Measurements from ENCODE around the gene SLC13A5.

SLC13A5 gene

GRCh38 chr17:6702567-6703215 lies 10.5 kb downstream of the SLC13A5 start:
- no peak overlapping the region for H2BK5ac ChIP-seq (ENCODE audit: low read length)
- H3K23ac ChIP-seq (ENCODE audit: low read length) = no peak overlapping the region
- no peak overlapping the region for H2BK15ac ChIP-seq (replicated peaks; ENCODE audit: low read depth)
- H3K27ac ChIP-seq (ENCODE audit: low read depth, low read length) = no peak overlapping the region
- no peaks in the 10 kb centered on the region for H3K36me3 ChIP-seq (ENCODE audit: control insufficient read depth, insufficient read depth, low read length)
- no peak overlapping the region for H3K4me2 ChIP-seq (ENCODE audit: low read length)
- no peak overlapping the region for H3K9ac ChIP-seq (ENCODE audit: low read length)
- no peak for DNase-seq
- no peak overlapping the region for H4K5ac ChIP-seq (ENCODE audit: low read length)
- WGBS (ENCODE audit: extremely low coverage, insufficient coverage, low lambda C conversion rate) = no CpG with 5 or more reads among the region's 16 CpGs
- H3K4ac ChIP-seq (ENCODE audit: low read depth, low read length) = no peak overlapping the region
- H3K56ac ChIP-seq (ENCODE audit: low read length) = no peak overlapping the region
- H2BK120ac ChIP-seq (ENCODE audit: low read depth, low read length) = no peak overlapping the region
- H3K79me1 ChIP-seq (ENCODE audit: low read length) = no peaks in the 10 kb centered on the region
- H3K4me1 ChIP-seq (ENCODE audit: control insufficient read depth, low read depth, low read length) = no peaks in the 10 kb centered on the region
- no peak overlapping the region for H4K8ac ChIP-seq (ENCODE audit: low read depth, low read length)
- H3K4me3 ChIP-seq (ENCODE audit: low read length) = no peak overlapping the region
- H3K18ac ChIP-seq (ENCODE audit: low read length) = no peak overlapping the region
- no peaks in the 10 kb centered on the region for H3K79me2 ChIP-seq (ENCODE audit: control insufficient read depth, insufficient read depth, low read length)
- no peak overlapping the region for H2AK5ac ChIP-seq (ENCODE audit: low read length)
- no peaks in the 10 kb centered on the region for H3K27me3 ChIP-seq (ENCODE audit: insufficient read depth, low read length, poor library complexity)

- no peak overlapping the region for H3K23ac ChIP-seq (ENCODE audit: low read length)
- no peak overlapping the region for H3K4me2 ChIP-seq (ENCODE audit: low read length)
- no peaks in the 10 kb centered on the region for H3K79me2 ChIP-seq (ENCODE audit: control insufficient read depth, insufficient read depth, low read length)
- H3K36me3 ChIP-seq (ENCODE audit: control insufficient read depth, insufficient read depth, low read length) = no peaks in the 10 kb centered on the region
- H3K9ac ChIP-seq (ENCODE audit: low read length) = no peak overlapping the region
- H2BK5ac ChIP-seq (ENCODE audit: low read length) = no peak overlapping the region
- H4K5ac ChIP-seq (ENCODE audit: low read length) = no peak overlapping the region
- H4K8ac ChIP-seq (ENCODE audit: low read depth, low read length) = no peak overlapping the region
- peak; percentile 75 for DNase-seq
- H3K4me3 ChIP-seq (ENCODE audit: low read length) = no peak overlapping the region
- H2BK120ac ChIP-seq (ENCODE audit: low read depth, low read length) = no peak overlapping the region
- H3K4ac ChIP-seq (ENCODE audit: low read depth, low read length) = no peak overlapping the region
- no peak overlapping the region for H3K18ac ChIP-seq (ENCODE audit: low read length)
- H3K27me3 ChIP-seq (ENCODE audit: insufficient read depth, low read length, poor library complexity) = no peaks in the 10 kb centered on the region
- no CpG with 5 or more reads among the region's 11 CpGs for WGBS (ENCODE audit: extremely low coverage, insufficient coverage, low lambda C conversion rate)
- H3K79me1 ChIP-seq (ENCODE audit: low read length) = no peaks in the 10 kb centered on the region
- H3K4me1 ChIP-seq (ENCODE audit: control insufficient read depth, low read depth, low read length) = no peaks in the 10 kb centered on the region
- H3K27ac ChIP-seq (ENCODE audit: low read depth, low read length) = no peak overlapping the region
- no peak overlapping the region for H3K56ac ChIP-seq (ENCODE audit: low read length)
- no peak overlapping the region for H2BK15ac ChIP-seq (replicated peaks; ENCODE audit: low read depth)
- no peak overlapping the region for H2AK5ac ChIP-seq (ENCODE audit: low read length)
These were observed 11.4 kb downstream of the SLC13A5 start for GRCh38 chr17:6701719-6702118.

- no peaks in the 10 kb centered on the region for H3K27me3 ChIP-seq (ENCODE audit: insufficient read depth, low read length, poor library complexity)
- no peak overlapping the region for H2BK15ac ChIP-seq (replicated peaks; ENCODE audit: low read depth)
- no CpG with 5 or more reads among the region's 8 CpGs for WGBS (ENCODE audit: extremely low coverage, insufficient coverage, low lambda C conversion rate)
These were observed 12.2 kb downstream of the SLC13A5 start for GRCh38 chr17:6700948-6701307.

GRCh38 chr17:6699997-6700947 lies 12.9 kb downstream of the SLC13A5 start:
- no peak overlapping the region for H2BK120ac ChIP-seq (ENCODE audit: low read depth, low read length)
- no peak overlapping the region for H3K4me2 ChIP-seq (ENCODE audit: low read length)
- no peak overlapping the region for H2BK15ac ChIP-seq (replicated peaks; ENCODE audit: low read depth)
- no peak overlapping the region for H2AK5ac ChIP-seq (ENCODE audit: low read length)
- no peaks in the 10 kb centered on the region for H3K36me3 ChIP-seq (ENCODE audit: control insufficient read depth, insufficient read depth, low read length)
- H3K79me2 ChIP-seq (ENCODE audit: control insufficient read depth, insufficient read depth, low read length) = no peaks in the 10 kb centered on the region
- H3K23ac ChIP-seq (ENCODE audit: low read length) = no peak overlapping the region
- H3K56ac ChIP-seq (ENCODE audit: low read length) = no peak overlapping the region
- no peak overlapping the region for H3K9ac ChIP-seq (ENCODE audit: low read length)
- no peak overlapping the region for H3K4ac ChIP-seq (ENCODE audit: low read depth, low read length)
- H3K27me3 ChIP-seq (ENCODE audit: insufficient read depth, low read length, poor library complexity) = no peaks in the 10 kb centered on the region
- no peak overlapping the region for H2BK5ac ChIP-seq (ENCODE audit: low read length)
- H3K27ac ChIP-seq (ENCODE audit: low read depth, low read length) = no peak overlapping the region
- no peak overlapping the region for H3K18ac ChIP-seq (ENCODE audit: low read length)
- H3K4me1 ChIP-seq (ENCODE audit: control insufficient read depth, low read depth, low read length) = no peaks in the 10 kb centered on the region
- H3K79me1 ChIP-seq (ENCODE audit: low read length) = no peaks in the 10 kb centered on the region
- H4K8ac ChIP-seq (ENCODE audit: low read depth, low read length) = no peak overlapping the region
- H3K4me3 ChIP-seq (ENCODE audit: low read length) = no peak overlapping the region
- no CpG with 5 or more reads among the region's 16 CpGs for WGBS (ENCODE audit: extremely low coverage, insufficient coverage, low lambda C conversion rate)
- no peak overlapping the region for H4K5ac ChIP-seq (ENCODE audit: low read length)
- DNase-seq = peak; percentile 73

More at GRCh38 chr17:6700948-6701307, 12.2 kb downstream of the SLC13A5 start:
- H2AK5ac ChIP-seq (ENCODE audit: low read length) = no peak overlapping the region
- H3K79me1 ChIP-seq (ENCODE audit: low read length) = no peaks in the 10 kb centered on the region
- H3K4me1 ChIP-seq (ENCODE audit: control insufficient read depth, low read depth, low read length) = no peaks in the 10 kb centered on the region
- no peak overlapping the region for H2BK5ac ChIP-seq (ENCODE audit: low read length)
- no peak overlapping the region for H3K27ac ChIP-seq (ENCODE audit: low read depth, low read length)
- H3K56ac ChIP-seq (ENCODE audit: low read length) = no peak overlapping the region
- no peak overlapping the region for H4K8ac ChIP-seq (ENCODE audit: low read depth, low read length)
- H3K4me3 ChIP-seq (ENCODE audit: low read length) = no peak overlapping the region
- no peaks in the 10 kb centered on the region for H3K79me2 ChIP-seq (ENCODE audit: control insufficient read depth, insufficient read depth, low read length)
- H4K5ac ChIP-seq (ENCODE audit: low read length) = no peak overlapping the region
- no peak overlapping the region for H3K23ac ChIP-seq (ENCODE audit: low read length)
- no peak overlapping the region for H3K9ac ChIP-seq (ENCODE audit: low read length)
- no peak for DNase-seq
- H2BK120ac ChIP-seq (ENCODE audit: low read depth, low read length) = no peak overlapping the region
- H3K18ac ChIP-seq (ENCODE audit: low read length) = no peak overlapping the region
- H3K36me3 ChIP-seq (ENCODE audit: control insufficient read depth, insufficient read depth, low read length) = no peaks in the 10 kb centered on the region
- H3K4ac ChIP-seq (ENCODE audit: low read depth, low read length) = no peak overlapping the region
- H3K4me2 ChIP-seq (ENCODE audit: low read length) = no peak overlapping the region

- WGBS (ENCODE audit: extremely low coverage, insufficient coverage, low lambda C conversion rate) = no CpG with 5 or more reads among the region's 11 CpGs
- Histone ChIP-seq H3K9ac (ENCODE audit: low read length) (no peak overlapping the region), H2BK15ac (replicated peaks; ENCODE audit: low read depth) (no peak overlapping the region), H3K4me2 (ENCODE audit: low read length) (no peak overlapping the region), H2BK5ac (ENCODE audit: low read length) (no peak overlapping the region), H3K36me3 (ENCODE audit: control insufficient read depth, insufficient read depth, low read length) (no peaks in the 10 kb centered on the region), H3K79me1 (ENCODE audit: low read length) (no peaks in the 10 kb centered on the region), H3K23ac (ENCODE audit: low read length) (no peak overlapping the region), H3K4ac (ENCODE audit: low read depth, low read length) (no peak overlapping the region), H3K27me3 (ENCODE audit: insufficient read depth, low read length, poor library complexity) (no peaks in the 10 kb centered on the region), H4K8ac (ENCODE audit: low read depth, low read length) (no peak overlapping the region), H2BK120ac (ENCODE audit: low read depth, low read length) (no peak overlapping the region), H3K79me2 (ENCODE audit: control insufficient read depth, insufficient read depth, low read length) (no peaks in the 10 kb centered on the region), H3K27ac (ENCODE audit: low read depth, low read length) (no peak overlapping the region), H3K56ac (ENCODE audit: low read length) (no peak overlapping the region), H2AK5ac (ENCODE audit: low read length) (no peak overlapping the region), H4K5ac (ENCODE audit: low read length) (no peak overlapping the region), H3K4me3 (ENCODE audit: low read length) (no peak overlapping the region), H3K4me1 (ENCODE audit: control insufficient read depth, low read depth, low read length) (no peaks in the 10 kb centered on the region), H3K18ac (ENCODE audit: low read length) (no peak overlapping the region)
- no peak for DNase-seq
These were observed 15.2 kb downstream of the SLC13A5 start for GRCh38 chr17:6698004-6698403.

Measured in mesendoderm (in vitro differentiated cells).